Measurements from ENCODE around the gene SCN4A. TPM values are rescaled to one million over a fixed set of nuclear protein-coding genes. Genes with fewer than 3 reads are reported as not detected.

SCN4A gene
- total and polyA plus RNA-seq, 2 of the 13 experiments (the other 11 are each of a cell fraction or from before 2014, with no cell fraction given), result 0.02 to 0.03 TPM

GRCh38 chr17:63946440-63947363 lies 26.0 kb downstream of the SCN4A start (continued):
- no peak for TF ChIP-seq AKNA (CRISPR knock-in tag; IDR thresholded peaks at IDR 0.05; ENCODE audit: borderline replicate concordance)
- TF ChIP-seq STAT6 (CRISPR knock-in tag; IDR thresholded peaks at IDR 0.05; ENCODE audit: borderline replicate concordance), result no peak
- peak; percentile 62 for TF ChIP-seq STAG1 (CRISPR knock-in tag; IDR thresholded peaks at IDR 0.05)
- TF ChIP-seq ZNF644 (CRISPR knock-in tag; IDR thresholded peaks at IDR 0.05; ENCODE audit: low read depth), result no peak
- no peak for TF ChIP-seq LBX2 (CRISPR knock-in tag; IDR thresholded peaks at IDR 0.05; ENCODE audit: borderline replicate concordance)
- TF ChIP-seq ZBTB34 (CRISPR knock-in tag; IDR thresholded peaks at IDR 0.05), result no peak
- no peak for TF ChIP-seq RFX3 (CRISPR knock-in tag; IDR thresholded peaks at IDR 0.05)
- TF ChIP-seq MAF1 (CRISPR knock-in tag; IDR thresholded peaks at IDR 0.05; ENCODE audit: borderline replicate concordance), result no peak
- TF ChIP-seq ZNF281 (CRISPR knock-in tag; IDR thresholded peaks at IDR 0.05; ENCODE audit: borderline replicate concordance), result no peak
- no peak for TF ChIP-seq POLR2AphosphoS2 (IDR thresholded peaks at IDR 0.05; ENCODE audit: low read depth, low read length)
- no peak for TF ChIP-seq ZNF619 (CRISPR knock-in tag; IDR thresholded peaks at IDR 0.05)
- TF ChIP-seq SMAD3 (CRISPR knock-in tag; IDR thresholded peaks at IDR 0.05), result no peak
- TF ChIP-seq ZNF615 (CRISPR knock-in tag; IDR thresholded peaks at IDR 0.05; ENCODE audit: borderline replicate concordance), result no peak
- TF ChIP-seq NONO (IDR thresholded peaks at IDR 0.05), result no peak
- 0 out of 2 replicates have a peak, but pooled peaks have one; percentile 12 for TF ChIP-seq NONO (CRISPR knock-in tag; conservative IDR thresholded peaks at IDR 0.05)

Data from HepG2 (cell line).